ENCODE results near the gene UHRF1.
"Not testable (repeated sequence)": the region's sequence is repeated elsewhere in the genome, so short reads cannot be mapped to it uniquely, and the experiment has no call there.

UHRF1 gene

DNA sequence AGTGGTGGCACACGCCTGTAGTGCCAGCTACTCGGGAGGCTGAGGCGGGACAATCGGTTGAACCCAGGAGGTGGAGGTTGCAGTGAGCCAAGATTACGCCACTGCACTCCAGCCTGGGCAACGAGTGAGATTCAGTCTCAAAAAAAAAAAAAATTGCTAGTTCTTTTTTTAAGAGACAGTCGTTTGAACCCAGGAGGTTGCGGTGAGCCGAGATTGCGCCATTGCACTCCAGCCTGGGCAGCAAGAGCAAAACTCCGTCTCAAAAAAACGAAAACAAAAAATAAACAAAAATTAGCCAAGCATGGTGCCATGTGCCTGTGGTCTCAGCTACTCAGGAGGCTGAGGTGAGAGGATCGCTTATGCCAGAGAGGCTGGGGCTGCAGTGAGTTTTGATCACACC, 8.4 kb upstream of the UHRF1 start:
- not testable (repeated sequence) for DNase-seq

DNA sequence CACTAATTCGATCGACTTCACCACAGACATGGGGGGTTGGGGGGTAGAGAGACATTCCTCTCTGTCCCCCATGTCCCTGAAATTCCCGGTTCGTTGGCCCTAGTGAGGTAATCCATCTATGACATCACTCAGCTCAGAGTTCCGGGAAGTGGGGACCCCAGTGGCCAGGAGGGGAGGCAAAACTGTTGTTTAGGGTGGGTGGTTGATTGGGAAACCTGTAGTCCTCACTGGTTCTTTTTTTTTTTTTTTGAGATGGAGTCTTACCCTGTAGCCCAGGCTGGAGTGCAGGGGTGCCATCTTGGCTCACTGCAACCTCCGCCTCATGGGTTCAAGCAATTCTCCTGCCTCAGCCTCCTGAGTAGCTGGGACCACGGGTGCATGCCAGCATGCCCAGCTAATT, 6.5 kb upstream of the UHRF1 start, which contains the start of gene ARRDC5:
ARRDC5 (minus strand) TSS at position 101 of the 400 bp plus-strand sequence; CDS start at position 30, 71 bp downstream.
- DNase-seq, result no peak

DNA sequence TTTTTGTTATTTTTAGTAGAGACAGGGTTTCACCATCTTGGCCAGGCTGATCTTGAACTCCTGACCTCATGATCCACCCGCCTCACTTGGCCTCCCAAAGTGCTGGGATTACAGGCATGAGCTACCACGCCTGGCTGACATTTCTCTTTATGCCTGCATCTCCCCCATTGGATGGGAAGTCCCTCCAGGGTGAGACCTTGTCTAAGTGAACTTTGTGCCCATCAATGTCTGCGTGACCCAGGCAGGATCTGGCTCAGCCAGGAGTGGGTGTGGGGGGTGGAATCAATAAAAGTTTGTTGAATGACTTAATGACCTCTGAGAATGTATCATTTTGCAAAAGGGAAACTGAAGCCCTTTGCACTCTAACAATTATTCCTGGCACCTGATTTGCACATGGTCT, 4.8 kb upstream of the UHRF1 start:
- no peak for DNase-seq

DNA sequence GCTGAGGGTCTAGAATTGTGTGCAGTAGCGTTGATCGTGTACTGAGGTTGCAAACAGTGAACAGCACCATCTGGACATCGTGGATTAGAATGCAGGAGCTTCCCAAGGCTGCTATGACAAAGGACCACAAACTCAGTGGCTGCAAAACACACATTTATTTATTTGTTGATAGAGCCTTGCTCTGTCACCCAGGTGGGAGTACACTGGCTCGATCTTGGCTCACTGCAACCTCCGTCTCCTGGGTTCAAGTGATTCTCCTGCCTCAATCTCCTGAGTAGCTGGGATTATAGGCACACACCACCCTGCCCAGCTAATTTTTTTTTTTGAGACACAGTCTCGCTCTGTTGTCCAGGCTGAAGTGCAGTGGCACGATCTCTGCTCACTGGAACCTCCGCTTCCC, 2.3 kb upstream of the UHRF1 start:
- no peak for DNase-seq

DNA sequence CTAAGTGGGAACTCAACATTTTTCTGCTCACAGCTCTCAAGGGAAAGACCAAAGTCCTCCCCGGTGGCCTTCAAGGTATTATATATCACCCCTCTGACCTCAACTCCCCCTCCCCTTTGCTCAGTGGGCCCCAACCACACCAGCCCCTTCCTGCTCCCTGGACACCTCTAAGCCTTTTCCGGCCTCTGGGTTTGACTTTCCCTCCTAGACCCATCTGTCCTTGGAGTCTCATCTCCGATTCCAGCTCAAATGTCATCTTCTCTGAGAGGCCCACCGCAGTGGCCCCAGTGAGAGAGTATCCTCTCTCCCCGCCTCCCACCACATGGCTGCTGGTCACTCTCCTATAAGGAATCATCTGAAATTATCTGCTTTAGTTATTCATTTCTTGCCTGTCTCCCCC, 941 bp upstream of the UHRF1 start:
- DNase-seq, result no peak

DNA sequence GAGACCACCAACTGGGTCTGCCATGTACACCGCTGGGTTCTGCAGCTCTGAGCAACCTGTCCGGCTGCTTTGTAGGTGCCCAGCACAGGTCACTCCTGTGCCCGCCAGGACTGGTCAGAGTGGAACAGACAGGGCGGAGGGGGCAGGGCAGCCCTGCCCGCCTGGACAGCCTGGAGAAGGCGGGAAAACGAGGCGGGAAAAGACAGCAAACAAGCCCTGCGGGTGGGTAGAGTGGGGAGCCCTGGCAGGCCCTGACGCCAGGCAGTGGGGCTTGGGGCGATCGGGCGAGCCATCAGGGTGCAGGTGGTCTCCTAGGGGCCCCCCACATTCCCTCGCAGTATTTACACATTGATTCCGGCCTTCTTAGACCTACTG, 533 bp upstream of the UHRF1 start:
- no peak for DNase-seq

DNA sequence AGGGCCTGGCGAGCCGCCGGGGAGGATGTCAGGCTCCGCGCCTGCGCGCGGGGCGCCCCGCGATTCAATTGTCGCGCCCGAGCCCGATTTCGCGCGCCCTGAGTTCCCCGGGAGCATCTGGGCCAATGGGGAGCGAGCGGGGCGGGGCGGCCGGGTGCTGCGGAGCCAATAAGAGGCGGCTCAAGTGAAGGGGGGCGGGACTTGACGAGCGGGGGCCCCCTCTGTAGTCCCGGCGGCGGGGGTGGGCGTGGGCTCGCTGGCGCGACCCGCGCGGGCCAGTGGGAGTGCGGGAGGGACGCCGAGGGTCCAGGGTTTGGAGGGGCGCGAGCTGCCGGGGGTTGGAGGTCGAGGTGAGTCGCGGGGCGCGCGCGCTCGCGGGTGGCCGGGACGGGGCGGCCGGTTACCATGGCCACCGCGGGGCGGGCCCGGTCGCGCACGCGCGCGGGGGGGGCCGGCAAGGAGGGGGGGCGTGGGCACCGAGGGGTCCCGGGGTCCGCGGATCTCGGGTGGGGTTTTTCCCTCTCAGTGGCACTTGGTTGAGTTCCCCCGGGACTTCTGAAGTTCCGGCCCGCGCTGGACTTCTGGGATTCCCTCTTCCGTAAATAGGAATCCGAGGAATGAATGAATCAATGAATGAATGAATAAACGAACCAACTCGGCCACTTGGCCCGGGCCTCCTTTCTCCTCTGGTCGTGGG, 744 bp downstream of the UHRF1 start:
- DNase-seq, result peak; percentile 82 to 85

DNA sequence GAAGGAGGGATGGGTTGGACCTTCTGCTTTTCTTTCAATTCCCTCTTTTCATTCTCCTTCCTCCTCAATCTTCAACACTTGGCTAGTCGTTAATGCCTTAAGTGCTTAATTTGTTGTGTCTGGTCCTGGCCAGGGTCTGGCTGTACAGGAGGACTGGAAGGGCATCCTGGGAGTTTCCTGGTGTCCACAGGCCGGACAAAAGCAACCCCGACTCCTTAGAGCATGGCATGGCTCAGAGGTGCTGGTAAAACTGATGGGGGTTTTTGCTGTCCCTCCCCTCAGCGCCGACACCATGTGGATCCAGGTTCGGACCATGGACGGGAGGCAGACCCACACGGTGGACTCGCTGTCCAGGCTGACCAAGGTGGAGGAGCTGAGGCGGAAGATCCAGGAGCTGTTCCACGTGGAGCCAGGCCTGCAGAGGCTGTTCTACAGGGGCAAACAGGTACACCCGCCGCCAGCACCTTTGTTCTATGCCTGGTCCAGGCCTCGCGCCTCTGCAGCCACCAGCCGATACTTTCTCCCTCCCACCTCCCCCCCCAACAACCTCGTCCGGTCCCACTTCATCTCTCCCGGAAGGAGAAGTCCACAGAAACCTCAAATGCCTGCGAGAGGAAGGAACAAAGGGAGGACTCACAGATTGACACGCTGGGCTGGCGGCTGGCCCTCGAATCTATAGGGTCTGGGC, 1.4 kb downstream of the UHRF1 start:
- DNase-seq, result peak; percentile 64 to 70

DNA sequence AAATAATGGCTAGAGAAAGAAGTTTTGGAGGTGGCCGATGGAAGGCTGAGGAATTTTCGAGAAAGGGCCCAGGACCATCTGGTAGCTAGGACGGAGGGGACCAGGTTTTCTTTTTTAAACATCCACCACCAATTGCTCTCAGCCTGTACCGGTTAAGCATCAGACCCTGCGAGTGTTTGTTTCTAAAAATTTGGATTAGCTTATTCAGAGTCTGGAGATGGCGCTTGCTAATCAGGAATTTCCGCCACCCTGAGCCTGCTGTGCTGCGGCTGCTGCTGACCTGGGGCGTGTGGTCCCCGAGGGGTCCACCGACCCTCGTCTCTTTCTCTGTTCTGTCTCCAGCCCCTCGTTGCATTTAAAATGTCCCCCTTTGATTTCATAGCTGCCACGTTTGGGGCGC, 2.0 kb downstream of the UHRF1 start:
- no peak for DNase-seq

DNA sequence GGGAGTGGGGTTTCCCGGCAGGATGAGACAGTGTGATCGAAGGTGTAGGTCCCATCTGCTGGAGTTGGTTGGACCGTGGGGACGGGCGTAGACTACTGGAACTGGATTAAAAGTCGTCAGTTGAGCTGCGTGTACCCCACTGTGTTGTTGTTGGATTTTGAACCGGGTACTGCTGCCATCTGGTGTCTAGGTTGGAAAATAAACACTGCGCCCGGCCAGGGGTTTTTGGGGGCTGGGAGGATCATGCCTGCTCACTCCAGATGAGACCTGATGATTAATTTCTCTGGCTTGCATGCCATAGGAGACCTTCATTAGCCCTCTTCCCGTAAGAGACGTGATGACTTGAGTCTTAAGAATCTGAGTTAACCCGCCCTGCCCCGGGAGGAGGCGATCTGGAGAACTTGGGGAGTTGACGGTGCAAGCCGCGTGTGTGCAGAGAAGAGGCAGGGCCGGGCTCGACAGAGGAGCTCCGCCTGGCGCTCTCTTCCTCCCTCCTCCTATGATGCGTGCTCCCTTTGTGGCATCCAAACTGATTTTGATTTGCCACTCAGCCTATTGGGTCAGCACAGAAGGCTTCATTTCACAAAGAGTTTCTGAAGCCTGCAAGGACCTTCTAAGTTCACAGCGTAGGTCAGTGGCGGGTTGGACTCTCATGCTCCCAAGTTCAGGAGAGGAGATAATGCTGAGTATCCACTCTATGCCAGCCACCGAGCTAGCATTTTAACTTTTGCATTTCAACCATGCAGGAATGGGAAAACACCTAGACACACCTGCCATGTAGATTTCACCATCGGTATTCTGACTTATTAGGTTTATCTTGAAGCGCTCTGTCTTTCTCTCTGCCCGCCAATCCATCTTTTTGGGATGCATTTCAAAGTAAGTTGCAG, 2.7 kb downstream of the UHRF1 start:
- DNase-seq, result peak; percentile 37 to 50

DNA sequence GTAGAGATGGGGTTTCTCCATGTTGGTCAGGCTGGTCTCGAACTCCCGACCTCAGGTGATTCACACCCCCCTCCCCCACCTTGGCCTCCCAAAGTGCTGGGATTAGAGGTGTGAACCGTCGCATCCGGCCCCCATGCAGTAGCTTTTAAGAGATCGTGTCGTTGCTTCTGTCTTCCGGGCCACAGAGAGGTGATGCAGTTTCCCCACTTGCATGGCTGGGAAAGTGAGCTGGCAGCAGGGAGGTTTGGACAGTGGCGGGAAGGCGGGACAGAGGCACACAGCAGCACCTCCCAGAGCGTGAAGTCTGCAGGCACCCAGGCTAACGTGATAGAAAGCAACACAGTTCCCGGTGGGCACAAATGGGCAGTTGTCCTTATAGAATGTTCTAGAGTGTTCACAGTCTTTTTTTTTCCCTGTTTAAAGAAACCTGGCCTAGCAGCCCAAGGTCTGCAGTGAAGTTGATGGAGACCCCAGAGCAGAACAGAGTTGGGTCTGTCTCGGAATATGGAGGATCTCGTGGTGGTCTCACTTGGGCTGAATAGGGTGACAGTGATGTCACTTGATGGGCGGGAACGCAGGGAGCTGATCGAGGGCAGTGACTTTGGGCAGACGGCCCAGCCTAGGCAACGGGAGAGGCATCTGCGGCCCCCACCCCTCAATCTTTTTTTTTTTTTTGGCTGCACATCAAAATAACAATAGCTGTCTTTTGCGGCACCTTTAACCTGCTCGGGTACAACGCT, 4.9 kb downstream of the UHRF1 start:
- no peak for DNase-seq

DNA sequence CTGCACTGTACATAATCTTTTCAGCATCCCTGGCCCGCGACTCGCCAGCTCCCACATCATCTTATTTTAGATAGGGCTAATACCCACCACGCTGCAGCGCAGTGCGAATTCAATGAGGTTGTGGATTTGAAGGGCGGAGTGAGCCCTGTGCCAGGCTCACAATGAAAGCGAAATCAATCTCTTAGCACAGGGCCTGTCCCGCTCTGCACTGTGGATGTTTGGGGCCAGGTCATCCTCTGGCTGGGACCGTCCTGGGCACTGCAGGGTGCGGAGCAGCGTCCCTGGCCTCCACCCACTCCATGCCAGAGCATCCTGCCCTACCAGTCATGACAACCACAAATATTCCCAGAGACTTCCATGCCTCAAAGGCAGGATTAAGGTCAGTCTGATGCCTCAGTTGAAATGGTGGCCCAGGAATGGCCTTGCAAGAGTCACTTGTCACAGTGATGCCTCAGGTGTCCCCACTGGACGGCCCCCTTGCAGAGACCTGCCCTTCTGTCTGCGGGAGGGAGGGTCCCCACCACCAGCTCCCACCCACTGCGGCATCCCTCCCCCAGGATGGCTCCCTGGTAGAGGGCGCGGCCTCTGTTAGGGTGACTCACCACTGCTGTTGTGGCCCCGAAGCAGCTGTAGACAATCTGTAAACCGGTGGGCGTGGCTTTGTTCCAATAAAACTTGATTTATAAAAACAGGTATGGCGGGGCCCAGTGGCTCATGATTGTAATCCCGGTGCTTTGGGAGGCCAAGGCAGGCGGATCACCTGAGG, 5.6 kb downstream of the UHRF1 start:
- no peak for DNase-seq

DNA sequence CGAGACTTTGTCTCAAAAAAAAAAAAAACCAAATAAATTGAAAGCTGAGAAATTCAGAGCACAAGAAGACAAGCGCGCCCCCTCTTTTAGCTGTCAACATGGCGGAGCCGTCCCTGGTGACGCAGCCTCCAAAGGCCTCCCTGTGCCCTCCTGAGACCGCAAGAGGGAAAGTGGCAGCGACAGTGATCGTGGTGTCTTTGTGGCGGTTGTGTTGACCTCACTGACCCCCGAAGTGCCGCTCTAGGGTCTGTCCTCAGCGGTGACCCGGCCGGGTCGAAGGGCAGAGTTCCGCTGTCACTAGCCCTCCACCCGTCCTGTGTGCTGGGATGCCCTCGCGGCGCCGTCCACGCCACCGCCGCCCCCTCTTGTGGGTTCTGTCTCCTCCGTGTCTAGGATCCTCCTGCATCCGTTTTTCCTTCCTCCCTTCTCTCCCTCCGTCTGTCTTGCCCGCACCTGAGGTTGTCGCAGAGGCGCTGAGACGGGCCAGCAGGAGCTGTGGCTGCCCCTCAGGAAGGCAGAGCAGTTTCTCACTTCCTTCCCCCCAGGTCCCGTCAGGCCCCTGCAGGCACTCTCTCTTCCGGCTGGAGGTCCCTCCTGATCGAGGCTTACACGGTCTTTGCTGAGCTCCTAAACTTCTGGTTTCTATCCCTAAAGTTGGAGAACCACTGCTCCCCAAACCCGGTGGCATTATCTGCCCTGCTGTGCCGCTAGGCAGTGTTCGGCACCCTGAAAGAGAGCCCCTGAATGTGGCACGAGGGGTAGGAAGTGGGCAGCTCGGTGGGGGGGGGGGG, 7.2 kb downstream of the UHRF1 start:
- DNase-seq, result no peak

DNA sequence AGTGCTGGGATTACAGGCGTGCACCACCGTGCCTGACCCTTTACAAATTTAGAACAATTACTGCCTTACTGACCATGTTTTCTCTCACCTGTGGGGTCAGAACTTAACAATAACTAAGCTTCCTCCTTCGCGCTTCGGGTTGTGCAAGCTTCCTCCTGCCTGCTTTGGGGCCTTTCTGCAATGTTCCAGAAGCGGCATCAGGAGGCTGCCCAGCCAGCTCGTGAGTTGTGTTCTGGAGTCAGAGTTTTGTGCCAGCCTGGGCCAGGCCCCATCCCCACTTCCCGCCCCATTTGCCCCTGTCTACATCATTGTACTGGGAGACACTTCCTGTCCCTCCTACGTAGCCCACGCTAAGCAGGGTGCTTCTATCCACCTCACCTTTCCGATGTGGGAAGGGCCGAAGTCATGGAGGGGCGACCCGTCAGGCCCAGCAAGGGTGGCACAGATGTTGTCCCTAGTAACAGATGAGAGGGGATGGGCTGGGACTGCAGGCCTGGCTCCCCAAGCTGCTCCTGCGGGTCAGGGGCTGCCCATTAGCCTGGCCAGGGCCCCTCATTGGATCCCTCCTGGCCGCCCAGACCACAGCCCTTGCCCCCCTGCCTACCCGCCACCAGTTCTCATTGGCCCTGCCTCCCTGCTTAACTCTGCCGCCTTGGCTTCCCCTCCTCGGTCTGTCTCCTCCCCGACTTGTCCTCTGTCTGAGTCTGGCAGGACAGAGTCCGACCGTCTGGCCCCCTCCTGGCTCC, 13.4 kb downstream of the UHRF1 start:
- DNase-seq, result no peak

DNA sequence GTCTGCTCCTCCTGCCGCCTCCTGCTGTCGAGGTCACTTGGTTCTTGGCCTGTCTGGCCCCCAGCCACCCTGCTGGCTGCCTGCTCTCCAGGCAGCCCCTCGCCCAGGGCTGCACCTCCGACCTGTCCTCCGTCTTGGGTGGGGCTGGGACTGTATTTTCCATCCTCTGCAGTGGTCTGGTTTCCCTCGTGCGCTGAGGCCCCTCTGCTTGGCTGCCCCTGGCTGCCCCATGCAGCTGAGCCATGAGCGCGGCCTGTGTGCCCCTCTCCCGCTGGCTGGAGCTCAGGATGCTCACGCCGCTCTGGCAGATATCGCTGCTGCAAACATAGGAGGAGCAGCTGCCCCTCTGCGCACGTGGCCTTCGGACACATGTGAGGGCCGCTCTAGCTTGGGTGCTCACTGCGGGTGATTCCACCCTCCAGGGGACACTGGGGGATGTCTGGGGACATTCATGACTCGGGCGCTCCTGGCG, 14.0 kb downstream of the UHRF1 start:
- no peak for DNase-seq

DNA sequence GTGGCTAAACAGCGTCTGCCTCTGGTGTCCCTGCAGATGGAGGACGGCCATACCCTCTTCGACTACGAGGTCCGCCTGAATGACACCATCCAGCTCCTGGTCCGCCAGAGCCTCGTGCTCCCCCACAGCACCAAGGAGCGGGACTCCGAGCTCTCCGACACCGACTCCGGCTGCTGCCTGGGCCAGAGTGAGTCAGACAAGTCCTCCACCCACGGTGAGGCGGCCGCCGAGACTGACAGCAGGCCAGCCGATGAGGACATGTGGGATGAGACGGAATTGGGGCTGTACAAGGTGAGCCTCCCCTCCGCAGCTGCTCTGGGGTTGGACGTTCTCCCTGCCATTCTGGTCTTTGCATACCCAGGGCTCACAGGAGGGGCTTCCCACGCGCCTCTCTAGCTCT, 19.9 kb downstream of the UHRF1 start:
- no peak for DNase-seq

DNA sequence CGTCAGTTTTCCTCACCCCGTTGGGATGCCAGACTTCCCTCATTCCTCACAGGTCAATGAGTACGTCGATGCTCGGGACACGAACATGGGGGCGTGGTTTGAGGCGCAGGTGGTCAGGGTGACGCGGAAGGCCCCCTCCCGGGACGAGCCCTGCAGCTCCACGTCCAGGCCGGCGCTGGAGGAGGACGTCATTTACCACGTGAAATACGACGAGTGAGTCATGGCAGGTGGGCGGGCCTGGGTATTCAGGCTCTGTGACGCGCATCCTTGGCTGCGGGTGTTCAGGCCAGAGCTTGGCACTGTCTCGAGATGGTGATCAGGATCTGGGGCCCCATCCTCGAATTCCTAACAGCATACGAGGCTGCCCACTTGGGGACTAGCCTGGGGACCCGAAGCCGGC, 21.4 kb downstream of the UHRF1 start:
- no peak for DNase-seq

DNA sequence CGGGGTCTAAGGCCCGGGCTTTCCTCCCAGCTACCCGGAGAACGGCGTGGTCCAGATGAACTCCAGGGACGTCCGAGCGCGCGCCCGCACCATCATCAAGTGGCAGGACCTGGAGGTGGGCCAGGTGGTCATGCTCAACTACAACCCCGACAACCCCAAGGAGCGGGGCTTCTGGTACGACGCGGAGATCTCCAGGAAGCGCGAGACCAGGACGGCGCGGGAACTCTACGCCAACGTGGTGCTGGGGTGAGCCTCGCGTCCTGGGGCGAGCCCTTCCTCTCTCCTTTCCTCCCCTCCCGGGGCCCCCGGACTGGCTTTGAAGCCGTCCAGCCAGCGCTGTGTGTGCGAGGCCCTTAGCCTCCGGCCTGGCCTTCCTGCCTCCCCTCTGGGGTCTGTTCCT, 23.4 kb downstream of the UHRF1 start:
- DNase-seq, result no peak

DNA sequence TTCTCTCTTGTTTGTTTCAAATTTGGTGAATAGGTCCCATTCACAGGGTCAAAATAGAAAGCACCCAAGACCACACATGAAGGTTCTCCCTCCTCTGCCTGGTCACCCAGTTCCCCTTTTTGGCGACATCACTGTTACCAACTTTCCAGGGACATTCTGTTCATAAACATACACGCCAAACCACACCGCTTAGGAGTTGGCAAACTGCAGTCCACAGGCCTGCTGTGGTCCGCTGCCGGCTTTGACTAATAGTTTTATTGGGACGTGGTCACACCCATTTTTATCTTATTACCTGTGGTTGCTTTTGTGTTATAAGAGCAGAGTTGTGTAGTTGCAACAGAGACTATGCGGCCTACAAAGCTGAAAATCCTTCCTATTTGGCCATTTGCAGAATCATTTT, 24.2 kb downstream of the UHRF1 start:
- DNase-seq, result no peak

DNA sequence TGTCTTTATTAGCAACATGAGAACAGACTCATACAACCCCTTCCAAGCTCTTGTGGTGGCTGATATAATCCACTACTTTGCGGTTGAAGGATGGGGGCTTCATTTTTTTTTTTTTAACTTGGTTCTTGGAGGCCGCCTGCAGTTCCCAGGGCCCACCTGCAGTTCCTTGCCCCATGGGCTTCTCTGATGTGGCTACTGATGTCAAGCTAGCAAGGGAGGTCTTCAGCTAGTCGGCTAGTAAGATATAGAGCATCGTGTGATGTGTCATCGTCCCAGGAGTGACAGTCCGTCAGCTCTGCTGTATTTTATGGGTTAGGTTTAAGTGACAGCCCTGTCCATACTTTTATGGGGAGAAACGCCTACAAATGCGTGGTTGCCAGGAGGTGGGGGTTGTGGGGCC, 26.1 kb downstream of the UHRF1 start:
- DNase-seq, result no peak

DNA sequence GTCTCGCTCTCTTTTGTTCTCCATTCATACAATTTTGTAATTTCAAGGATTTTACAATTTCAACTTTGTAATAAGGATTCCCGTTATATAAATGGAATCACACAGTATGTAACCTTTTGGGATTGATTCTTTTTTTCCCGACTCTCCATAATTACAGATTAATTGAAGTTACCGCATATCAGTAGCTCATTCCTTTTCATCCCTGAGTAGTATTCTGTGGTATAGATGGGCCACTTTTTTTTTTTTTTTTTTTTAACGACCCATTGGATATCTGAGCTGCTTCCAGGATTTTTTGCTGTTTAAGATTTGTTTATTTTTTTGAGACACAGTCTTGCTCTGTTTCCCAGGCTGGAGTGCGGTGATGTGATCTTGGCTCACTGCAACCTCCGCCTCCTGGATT, 27.8 kb downstream of the UHRF1 start:
- DNase-seq, result no peak
